Amniotic epithelial cell (primary cell): ENCODE measurements around the gene RPS3.

ENCODE experiments used
- DNase-seq: peaks from one replicate; pipeline ENCODE4 v3.0.0-alpha.2; 2010; ENCODE audit warnings: low read depth

Gene RPS3

DNA sequence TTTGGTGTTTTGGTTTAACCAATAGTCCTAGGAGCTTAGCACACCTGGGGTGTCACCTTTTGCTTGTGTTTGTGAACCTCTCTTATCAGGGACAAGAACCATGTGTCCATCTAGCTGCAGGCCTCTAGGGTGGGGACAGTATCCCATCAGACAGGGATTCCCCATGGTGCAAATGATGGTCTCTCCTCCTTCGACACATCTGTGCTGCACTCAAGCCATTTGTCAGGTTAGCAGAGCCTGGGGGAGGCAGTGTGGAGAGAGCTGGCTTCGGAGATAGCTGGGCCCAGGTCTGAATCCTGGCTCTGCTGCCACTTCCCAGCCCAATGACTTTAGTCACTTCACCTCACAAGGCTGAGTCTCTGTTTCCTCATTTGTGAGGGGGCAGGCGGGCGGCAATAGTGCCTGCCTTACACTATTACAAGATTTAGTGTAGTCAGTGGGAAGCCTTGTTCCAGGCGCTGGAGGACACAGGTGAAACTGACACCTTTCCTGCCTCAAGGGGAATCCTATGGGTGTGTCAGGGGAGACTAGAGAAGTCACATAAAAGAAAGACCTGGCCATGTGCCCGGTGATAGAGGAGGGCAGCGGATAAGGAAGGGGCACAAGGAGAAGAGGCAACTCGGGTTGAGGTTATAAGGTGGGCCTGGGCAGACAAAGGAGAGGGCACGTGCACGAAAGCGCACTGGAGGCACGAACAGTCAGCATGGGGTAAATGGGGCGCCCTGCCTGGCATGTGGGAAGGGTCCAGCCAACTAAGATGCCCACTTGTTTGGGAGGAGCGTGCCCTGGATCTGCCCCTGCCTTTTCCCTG is 21.1 kb downstream of the RPS3 start:
- no peak for DNase-seq

DNA sequence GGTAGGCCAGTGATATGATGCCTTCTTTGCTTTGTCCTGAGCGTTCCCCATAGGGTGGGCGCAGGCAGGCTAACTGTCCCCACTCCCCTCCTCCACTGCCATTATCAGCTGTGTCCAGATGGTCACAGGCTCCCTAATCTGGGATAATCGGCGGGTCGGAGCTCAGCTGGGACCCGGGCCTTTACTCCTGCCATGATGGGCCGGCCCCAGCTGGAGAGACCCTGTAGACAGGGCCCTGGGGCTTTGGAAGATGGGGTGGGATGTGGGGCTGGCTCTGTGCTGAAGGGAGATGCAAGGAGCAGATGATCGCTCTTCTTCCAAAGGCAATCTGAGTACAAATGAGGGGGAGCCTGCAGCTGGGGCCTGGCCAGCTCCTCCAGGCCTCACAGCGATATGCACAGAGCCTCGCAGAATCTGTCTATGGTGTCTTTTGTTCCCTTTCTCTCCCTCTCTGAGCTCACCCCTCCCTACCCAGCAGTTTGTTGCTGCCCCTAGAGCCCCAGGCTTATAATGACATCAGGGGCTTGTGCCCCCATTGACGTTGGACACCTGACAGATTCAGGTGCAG is 21.8 kb downstream of the RPS3 start:
- no peak for DNase-seq

GRCh38 chr11:75421902-75422247 is 22.6 kb downstream of the RPS3 start:
- DNase-seq = no peak

GRCh38 chr11:75422248-75423231 is 23.2 kb downstream of the RPS3 start:
- DNase-seq = no peak

DNA sequence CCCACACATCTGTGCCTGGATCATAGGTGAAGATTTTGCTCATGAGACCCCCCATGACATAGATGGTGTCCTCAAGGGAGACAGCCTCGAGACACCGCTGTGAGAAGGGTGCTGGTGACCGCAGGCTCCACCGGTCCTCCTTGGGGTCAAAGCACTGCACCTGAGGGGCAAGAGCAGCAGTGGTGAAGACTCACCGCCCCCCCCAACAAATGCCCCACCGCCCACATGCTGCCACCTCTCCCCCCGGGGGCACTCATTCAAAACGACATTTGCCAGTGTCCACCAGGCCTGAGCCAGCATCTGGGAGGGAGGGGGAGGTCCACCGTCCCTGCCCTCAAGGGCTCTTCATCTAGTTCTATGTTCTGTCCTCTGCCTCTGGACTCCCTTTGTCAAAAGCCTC is 24.4 kb downstream of the RPS3 start:
- no peak for DNase-seq

DNA sequence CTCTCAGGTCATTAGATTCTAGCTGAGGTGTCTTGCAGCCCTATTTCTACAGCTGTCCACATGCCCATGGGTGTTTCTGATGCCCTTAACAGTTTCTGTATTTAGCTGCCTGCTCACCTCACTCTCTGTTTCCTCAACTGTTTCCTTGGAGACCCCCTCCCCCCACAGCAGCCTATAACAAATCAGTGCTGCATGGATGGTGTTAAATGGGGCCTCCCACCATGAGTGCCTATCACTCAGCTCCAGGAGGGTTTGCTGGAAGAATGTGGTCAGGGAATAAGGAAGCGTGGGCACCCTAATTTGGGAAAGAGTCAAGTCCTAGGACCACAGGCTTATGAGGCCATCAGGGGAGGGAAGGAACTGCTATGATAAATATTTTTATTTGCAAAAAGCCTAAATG is 25.1 kb downstream of the RPS3 start:
- no peak for DNase-seq

DNA sequence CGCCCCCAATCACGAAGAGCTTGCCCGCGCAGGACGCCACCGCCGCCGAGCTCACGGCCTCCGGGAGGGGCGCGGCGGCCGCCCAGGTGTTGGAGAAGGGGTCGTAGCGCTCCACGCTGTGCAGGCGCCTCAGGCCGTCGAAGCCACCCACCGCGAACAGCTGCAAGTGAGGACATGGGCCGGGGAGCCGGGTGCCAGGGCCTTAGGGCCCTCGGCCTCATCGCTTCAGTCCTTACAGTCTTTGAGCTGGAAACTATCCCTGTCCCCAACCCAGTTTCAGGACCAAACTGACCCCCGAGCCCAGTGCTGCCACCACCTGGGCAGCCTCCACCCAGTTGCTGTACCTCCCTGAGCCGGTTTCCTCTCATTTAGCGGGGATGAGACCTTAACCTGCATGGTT is 26.1 kb downstream of the RPS3 start:
- DNase-seq = no peak

DNA sequence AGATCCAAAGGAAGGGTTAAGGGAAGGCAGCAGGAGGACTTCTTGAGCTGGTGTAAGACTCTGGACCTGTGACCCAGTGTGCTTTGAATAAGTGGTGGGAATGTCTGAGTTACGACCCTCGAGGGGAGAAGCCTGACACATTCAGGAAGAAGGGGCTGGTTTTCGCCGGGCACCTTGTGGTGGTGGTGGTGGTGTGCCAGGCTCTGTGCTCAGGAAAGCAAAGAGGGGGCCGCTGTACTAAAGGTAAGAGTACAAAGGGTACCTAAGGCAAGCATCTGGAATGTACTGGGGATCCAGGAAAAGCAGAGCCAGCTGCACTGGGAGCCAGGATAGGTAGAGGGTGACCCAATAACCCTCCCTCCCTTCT is 27.4 kb downstream of the RPS3 start:
- DNase-seq = no peak

DNA sequence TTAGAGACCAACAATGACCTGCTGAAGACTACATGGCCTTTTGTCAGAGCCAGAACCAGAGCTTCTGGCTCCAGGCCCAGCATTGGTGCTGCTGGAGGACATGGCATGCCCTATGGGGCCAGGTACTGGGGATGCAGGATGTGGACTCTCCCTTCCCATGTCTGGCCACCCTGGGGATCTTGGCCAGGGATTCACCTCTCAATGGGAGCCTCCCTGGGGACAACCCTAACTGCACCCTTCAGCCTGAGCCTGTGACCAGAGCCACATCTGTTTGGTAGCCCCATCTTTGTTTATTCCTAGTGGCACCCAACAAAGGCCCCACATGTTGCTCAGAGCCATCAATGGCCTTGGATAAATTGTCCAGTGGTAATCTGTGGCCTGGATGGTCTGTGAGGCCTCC is 27.9 kb downstream of the RPS3 start:
- DNase-seq = no peak

GRCh38 chr11:75428281-75428724 is 29.0 kb downstream of the RPS3 start:
- DNase-seq = peak; percentile 85

DNA sequence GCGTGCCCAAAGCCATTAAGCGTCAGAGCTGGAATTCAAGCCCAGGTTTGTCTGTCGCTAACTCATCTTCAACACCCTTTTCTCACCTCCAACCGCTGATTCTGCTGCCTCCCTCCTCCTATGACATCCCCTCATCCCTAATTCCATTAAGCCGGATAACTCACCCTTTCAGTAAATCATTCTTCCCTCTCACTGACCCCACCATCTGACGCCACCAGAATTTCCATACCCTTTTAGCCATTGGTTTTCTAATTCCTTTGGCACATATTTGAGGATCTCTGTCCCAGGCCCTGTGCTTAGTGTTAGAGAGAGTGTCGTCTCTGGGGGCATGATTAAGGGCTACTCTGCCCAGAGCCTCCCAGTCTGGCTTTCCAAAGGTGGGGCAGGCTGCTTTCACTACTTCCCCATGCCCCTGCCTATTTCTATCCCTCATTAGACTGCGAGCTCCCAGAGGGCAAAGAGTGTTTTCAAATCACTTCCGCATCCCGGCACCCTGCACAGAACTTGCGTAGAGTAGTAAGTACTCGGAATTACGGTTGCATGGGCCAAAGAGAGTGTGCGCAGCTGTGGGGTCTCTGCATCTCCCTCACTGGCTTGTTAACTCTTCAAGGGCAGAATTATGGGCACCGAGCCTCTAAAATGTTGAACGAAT is 29.8 kb downstream of the RPS3 start:
- no peak for DNase-seq

GRCh38 chr11:75429641-75429901 is 30.3 kb downstream of the RPS3 start:
- no peak for DNase-seq

- DNase-seq = peak; percentile 62
Observed at GRCh38 chr11:75429902-75430713, 30.8 kb downstream of the RPS3 start.

- DNase-seq = no peak
Observed at GRCh38 chr11:75430714-75431532, 31.6 kb downstream of the RPS3 start.

GRCh38 chr11:75431533-75432525 is 32.5 kb downstream of the RPS3 start:
- DNase-seq = no peak

DNA sequence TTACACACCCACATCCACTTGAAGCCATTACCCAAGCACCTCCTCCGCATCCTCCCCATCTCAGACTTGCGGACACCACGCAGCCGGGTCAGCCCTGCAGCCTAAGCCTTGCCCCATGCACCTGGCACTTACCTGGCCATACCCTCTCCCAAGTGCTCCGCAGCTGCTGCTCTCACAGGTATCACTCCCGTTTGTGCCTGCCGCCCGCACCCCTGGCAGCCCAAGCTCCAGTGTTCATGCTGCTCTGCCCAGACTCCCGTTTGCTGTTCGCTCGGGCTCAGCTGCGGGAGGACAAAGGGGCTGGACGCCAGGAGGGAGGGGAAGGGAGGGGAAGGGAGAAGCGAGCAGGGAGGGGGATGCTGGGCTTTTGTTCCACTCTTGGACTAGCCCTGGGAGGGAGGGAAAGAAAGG is 33.6 kb downstream of the RPS3 start, which contains the start of gene KLHL35:
Gene KLHL35, minus strand, starts transcription at position 293 of the 411 bp plus-strand sequence. CDS start 2,574 bp downstream, outside the sequence.
- DNase-seq = no peak

- no peak for DNase-seq
Observed at GRCh38 chr11:75433443-75433842, 34.1 kb downstream of the RPS3 start.

DNA sequence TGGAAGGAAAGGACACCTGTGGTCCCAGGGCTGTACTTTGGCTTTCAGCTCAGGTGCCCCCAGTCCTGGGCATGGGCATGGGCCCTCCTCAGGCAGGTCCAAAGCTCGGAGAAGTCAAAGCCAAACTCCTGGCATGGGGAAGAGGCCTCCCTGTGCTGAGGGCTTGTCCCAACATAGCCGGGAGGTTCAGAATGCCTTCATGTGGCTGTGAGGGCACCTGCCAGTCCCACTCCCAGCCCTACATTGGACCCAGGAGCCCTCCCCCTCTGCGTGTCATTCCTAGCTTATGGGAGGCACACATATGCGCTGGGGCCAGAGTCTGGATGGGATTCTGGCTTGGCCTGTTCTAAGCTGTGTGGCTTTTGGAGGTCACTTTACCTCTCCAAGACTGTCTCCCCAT is 34.7 kb downstream of the RPS3 start:
- no peak for DNase-seq

- no peak for DNase-seq
Observed at GRCh38 chr11:75434886-75435570, 35.7 kb downstream of the RPS3 start.
